HepG2 (cell line): Measurements from ENCODE around the gene PHKG2. TPM values are rescaled to one million over a fixed set of nuclear protein-coding genes. Genes with fewer than 3 reads are reported as not detected.
A peak's percentile ranks its signal among the peaks of the same experiment; 100 is the strongest.

Experiments
- CHD4 ChIP-seq: fragments of 200-600 bp; sonication (generic); IDR thresholded peaks from 2 replicates; pipeline ENCODE4 v1.7.0; 2017; ENCODE audit warnings: mild to moderate bottlenecking, low read length, borderline replicate concordance
- ESRRA ChIP-seq: sonication (generic); formaldehyde crosslinking; IDR thresholded peaks from 2 replicates; pipeline ENCODE4 v1.5.1; 2020; ENCODE audit warnings: mild to moderate bottlenecking, low read depth, missing genetic modification reagents
- GPN1 ChIP-seq: sonication (generic); formaldehyde crosslinking; IDR thresholded peaks from 2 replicates; pipeline ENCODE4 v1.5.1; 2020; ENCODE audit warnings: missing genetic modification reagents, borderline replicate concordance
- JUN ChIP-seq: sonication (generic); formaldehyde crosslinking; IDR thresholded peaks from 2 replicates; pipeline ENCODE4 v1.4.0; 2020; ENCODE audit warnings: mild to moderate bottlenecking, missing genetic modification reagents
- KLF9 ChIP-seq: IDR thresholded peaks from 2 replicates; pipeline ENCODE4 v1.6.1; 2016; ENCODE audit warnings: low read depth
- NCOA5 ChIP-seq: sonication (generic); formaldehyde crosslinking; IDR thresholded peaks from 2 replicates; pipeline ENCODE4 v1.4.0; 2020; ENCODE audit warnings: missing genetic modification reagents
- POGZ ChIP-seq: sonication (generic); formaldehyde crosslinking; IDR thresholded peaks from 2 replicates; pipeline ENCODE4 v1.4.0; 2020; ENCODE audit warnings: mild to moderate bottlenecking, missing genetic modification reagents
- PPARG ChIP-seq: conservative IDR thresholded peaks from 2 replicates; pipeline ENCODE4 v1.6.1; 2016; ENCODE audit warnings: missing biosample characterization, missing genetic modification reagents
- SMYD3 ChIP-seq: sonication (generic); formaldehyde crosslinking; IDR thresholded peaks from 2 replicates; pipeline ENCODE4 v1.8.1; 2023; ENCODE audit warnings: mild to moderate bottlenecking, missing genetic modification reagents
- SNRNP70 ChIP-seq: fragments of 200-400 bp; formaldehyde crosslinking; IDR thresholded peaks from 2 replicates; pipeline ENCODE4 v1.6.1; 2017; ENCODE audit warnings: mild to moderate bottlenecking, low read depth, low read length, moderate library complexity
- SPEN ChIP-seq: sonication (generic); formaldehyde crosslinking; IDR thresholded peaks from 2 replicates; pipeline ENCODE4 v1.5.1; 2020; ENCODE audit warnings: low read depth, mild to moderate bottlenecking, missing genetic modification reagents
- THAP11 ChIP-seq: IDR thresholded peaks from 2 replicates; pipeline ENCODE4 v1.6.1; 2016; ENCODE audit warnings: missing biosample characterization, missing genetic modification reagents
- XBP1 ChIP-seq: sonication (generic); formaldehyde crosslinking; IDR thresholded peaks from 2 replicates; pipeline ENCODE4 v1.5.0; 2020; ENCODE audit warnings: missing genetic modification reagents
- ZNF292 ChIP-seq: sonication (generic); formaldehyde crosslinking; IDR thresholded peaks from 2 replicates; pipeline ENCODE4 v1.8.1; 2022; ENCODE audit warnings: mild to moderate bottlenecking, low read depth, missing genetic modification reagents, borderline replicate concordance
- ZNF337 ChIP-seq: sonication (generic); formaldehyde crosslinking; IDR thresholded peaks from 2 replicates; pipeline ENCODE4 v1.5.1; 2020; ENCODE audit warnings: missing genetic modification reagents, low read depth, mild to moderate bottlenecking, borderline replicate concordance
- ZNF343 ChIP-seq: sonication (generic); formaldehyde crosslinking; IDR thresholded peaks from 2 replicates; pipeline ENCODE4 v1.4.0; 2020; ENCODE audit warnings: mild to moderate bottlenecking, missing genetic modification reagents
- ZNF780A ChIP-seq: sonication (generic); formaldehyde crosslinking; IDR thresholded peaks from 2 replicates; pipeline ENCODE4 v1.8.0; 2022; ENCODE audit warnings: mild to moderate bottlenecking, missing genetic modification reagents, moderate library complexity
- ZNF792 ChIP-seq: IDR thresholded peaks from 2 replicates; pipeline ENCODE4 v1.6.1; 2016
- polyA plus RNA-seq, 8 experiments: library from polyadenylated mRNA; depleted of rRNA in 3 of 8; stranded (reverse) in 7 of 8; unstranded in 1 of 8; fragments of >200 nt; fragmentation: Illumina TruSeq in 4 of 8; extraction: Trizol in 4 of 8; gene quantifications; 2 replicates each; pipeline versions ENCODE4 v1.2.1 to v1.2.3, GENCODE V29; 2011 to 2016; ENCODE audit warnings: low read depth in 4 of 8, missing spikeins in 1 of 8, mixed read lengths in 1 of 8; ENCODE audit not compliant: insufficient read depth in 1 of 8
- total RNA-seq, 5 experiments: library from RNA; depleted of rRNA; stranded (reverse); fragments of >200 nt; fragmentation: Illumina TruSeq; extraction: Trizol; gene quantifications; 2 replicates each; pipeline ENCODE4 v1.2.3, GENCODE V29; 2016; ENCODE audit warnings: low read depth in 1 of 5
- TF ChIP-seq, protein P1 (sequence below): sonication (generic); formaldehyde crosslinking; IDR thresholded peaks from 2 replicates; pipeline ENCODE4 v1.4.0; 2020; ENCODE audit warnings: missing genetic modification reagents, mild to moderate bottlenecking, borderline replicate concordance
- TF ChIP-seq, protein P2 (sequence below): sonication (generic); formaldehyde crosslinking; IDR thresholded peaks from 2 replicates; pipeline ENCODE4 v1.4.0; 2020; ENCODE audit warnings: missing genetic modification reagents
- TF ChIP-seq, protein P3 (sequence below): IDR thresholded peaks from 2 replicates; pipeline ENCODE4 v1.6.1; 2016; ENCODE audit warnings: low read depth, borderline replicate concordance

Gene PHKG2
- total and polyA plus RNA-seq, 2 of the 13 experiments (the other 11 are each of a cell fraction or from before 2014, with no cell fraction given): 37.4 to 42.1 TPM

DNA sequence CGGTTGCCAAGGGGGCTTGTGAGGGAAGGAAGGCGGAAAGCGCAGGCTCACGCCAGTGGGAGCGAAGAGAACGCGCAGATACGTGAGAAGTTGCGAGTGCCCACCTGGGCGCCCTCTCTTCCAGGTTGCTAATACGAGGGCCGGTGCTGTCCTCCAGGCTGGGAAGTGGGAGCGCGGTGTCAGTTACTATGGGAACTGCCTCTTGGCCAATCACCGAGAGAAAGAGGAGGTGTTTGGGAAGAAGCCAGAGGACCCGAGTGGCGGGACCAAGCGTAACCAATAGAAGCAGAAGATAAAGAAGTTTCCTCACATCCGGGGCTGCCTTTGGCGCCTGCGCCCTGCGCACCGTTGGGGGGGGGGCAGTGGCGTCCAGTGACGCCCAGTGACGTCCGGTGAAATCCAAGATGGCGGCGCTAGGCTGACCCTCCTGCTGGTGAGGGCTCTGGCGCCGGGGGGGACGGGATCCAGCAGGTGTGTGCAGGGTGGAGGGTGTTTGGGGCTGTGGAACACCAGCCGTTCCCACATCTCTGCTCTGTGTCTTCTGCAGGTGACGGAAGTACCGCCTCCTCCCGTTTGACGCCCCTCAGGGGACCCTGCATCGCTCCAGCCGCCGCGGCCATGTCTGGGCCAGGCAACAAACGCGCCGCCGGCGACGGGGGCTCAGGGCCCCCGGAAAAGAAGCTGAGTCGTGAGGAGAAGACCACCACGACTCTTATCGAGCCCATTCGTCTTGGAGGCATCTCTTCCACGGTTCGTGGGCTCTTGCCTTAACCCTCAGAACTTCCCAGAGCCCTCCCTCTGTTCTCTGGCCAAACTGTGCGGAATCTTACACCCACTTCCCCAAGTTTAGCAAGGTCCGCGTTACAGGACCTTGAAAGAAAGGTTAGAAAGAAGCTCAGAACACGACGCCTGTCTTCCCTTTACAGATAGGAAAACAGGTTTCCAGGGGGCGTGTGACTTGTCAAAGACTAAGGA, 14.0 kb downstream of the PHKG2 start, which contains the start of the genes CFAP119 and RNF40 (continued):
- no peak for TF ChIP-seq POGZ (CRISPR knock-in tag)
- TF ChIP-seq, protein P1, sequence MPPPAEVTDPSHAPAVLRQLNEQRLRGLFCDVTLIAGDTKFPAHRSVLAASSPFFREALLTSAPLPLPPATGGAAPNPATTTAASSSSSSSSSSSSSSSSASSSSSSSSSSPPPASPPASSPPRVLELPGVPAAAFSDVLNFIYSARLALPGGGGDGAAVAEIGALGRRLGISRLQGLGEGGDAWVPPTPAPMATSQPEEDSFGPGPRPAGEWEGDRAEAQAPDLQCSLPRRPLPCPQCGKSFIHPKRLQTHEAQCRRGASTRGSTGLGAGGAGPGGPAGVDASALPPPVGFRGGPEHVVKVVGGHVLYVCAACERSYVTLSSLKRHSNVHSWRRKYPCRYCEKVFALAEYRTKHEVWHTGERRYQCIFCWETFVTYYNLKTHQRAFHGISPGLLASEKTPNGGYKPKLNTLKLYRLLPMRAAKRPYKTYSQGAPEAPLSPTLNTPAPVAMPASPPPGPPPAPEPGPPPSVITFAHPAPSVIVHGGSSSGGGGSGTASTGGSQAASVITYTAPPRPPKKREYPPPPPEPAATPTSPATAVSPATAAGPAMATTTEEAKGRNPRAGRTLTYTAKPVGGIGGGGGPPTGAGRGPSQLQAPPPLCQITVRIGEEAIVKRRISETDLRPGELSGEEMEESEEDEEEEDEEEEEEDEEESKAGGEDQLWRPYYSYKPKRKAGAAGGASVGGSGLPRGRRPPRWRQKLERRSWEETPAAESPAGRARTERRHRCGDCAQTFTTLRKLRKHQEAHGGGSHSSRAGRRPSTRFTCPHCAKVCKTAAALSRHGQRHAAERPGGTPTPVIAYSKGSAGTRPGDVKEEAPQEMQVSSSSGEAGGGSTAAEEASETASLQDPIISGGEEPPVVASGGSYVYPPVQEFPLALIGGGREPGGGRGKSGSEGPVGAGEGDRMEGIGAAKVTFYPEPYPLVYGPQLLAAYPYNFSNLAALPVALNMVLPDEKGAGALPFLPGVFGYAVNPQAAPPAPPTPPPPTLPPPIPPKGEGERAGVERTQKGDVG (CRISPR knock-in tag): no peak
- no peak for TF ChIP-seq ESRRA
- no peak for TF ChIP-seq SNRNP70
- TF ChIP-seq ZNF792 (CRISPR knock-in tag): no peak; the same call in 1 of the 2 replicates
- TF ChIP-seq GPN1 (CRISPR knock-in tag): no peak
- TF ChIP-seq XBP1 (CRISPR knock-in tag): no peak
- TF ChIP-seq, protein P2, sequence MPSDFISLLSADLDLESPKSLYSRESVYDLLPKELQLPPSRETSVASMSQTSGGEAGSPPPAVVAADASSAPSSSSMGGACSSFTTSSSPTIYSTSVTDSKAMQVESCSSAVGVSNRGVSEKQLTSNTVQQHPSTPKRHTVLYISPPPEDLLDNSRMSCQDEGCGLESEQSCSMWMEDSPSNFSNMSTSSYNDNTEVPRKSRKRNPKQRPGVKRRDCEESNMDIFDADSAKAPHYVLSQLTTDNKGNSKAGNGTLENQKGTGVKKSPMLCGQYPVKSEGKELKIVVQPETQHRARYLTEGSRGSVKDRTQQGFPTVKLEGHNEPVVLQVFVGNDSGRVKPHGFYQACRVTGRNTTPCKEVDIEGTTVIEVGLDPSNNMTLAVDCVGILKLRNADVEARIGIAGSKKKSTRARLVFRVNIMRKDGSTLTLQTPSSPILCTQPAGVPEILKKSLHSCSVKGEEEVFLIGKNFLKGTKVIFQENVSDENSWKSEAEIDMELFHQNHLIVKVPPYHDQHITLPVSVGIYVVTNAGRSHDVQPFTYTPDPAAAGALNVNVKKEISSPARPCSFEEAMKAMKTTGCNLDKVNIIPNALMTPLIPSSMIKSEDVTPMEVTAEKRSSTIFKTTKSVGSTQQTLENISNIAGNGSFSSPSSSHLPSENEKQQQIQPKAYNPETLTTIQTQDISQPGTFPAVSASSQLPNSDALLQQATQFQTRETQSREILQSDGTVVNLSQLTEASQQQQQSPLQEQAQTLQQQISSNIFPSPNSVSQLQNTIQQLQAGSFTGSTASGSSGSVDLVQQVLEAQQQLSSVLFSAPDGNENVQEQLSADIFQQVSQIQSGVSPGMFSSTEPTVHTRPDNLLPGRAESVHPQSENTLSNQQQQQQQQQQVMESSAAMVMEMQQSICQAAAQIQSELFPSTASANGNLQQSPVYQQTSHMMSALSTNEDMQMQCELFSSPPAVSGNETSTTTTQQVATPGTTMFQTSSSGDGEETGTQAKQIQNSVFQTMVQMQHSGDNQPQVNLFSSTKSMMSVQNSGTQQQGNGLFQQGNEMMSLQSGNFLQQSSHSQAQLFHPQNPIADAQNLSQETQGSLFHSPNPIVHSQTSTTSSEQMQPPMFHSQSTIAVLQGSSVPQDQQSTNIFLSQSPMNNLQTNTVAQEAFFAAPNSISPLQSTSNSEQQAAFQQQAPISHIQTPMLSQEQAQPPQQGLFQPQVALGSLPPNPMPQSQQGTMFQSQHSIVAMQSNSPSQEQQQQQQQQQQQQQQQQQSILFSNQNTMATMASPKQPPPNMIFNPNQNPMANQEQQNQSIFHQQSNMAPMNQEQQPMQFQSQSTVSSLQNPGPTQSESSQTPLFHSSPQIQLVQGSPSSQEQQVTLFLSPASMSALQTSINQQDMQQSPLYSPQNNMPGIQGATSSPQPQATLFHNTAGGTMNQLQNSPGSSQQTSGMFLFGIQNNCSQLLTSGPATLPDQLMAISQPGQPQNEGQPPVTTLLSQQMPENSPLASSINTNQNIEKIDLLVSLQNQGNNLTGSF (CRISPR knock-in tag): peak; percentile 74
- no peak for TF ChIP-seq NCOA5 (CRISPR knock-in tag)
- no peak for TF ChIP-seq SMYD3
- peak; percentile 58; the same call in 1 of the 2 replicates for TF ChIP-seq JUN (CRISPR knock-in tag)
- TF ChIP-seq ZNF292: no peak
- no peak for TF ChIP-seq ZNF343 (CRISPR knock-in tag)
- peak; percentile 52; the same call in 1 of the 2 replicates for TF ChIP-seq SPEN (CRISPR knock-in tag)
- no peak for TF ChIP-seq CHD4
- TF ChIP-seq ZNF337 (CRISPR knock-in tag): no peak
- TF ChIP-seq ZNF780A (CRISPR knock-in tag): no peak; the same call in 1 of the 2 replicates
- TF ChIP-seq KLF9 (CRISPR knock-in tag): 0 out of 2 replicates have a peak, but pooled peaks have one; percentile 13
- TF ChIP-seq THAP11 (CRISPR knock-in tag): peak; percentile 93
- TF ChIP-seq, protein P3, sequence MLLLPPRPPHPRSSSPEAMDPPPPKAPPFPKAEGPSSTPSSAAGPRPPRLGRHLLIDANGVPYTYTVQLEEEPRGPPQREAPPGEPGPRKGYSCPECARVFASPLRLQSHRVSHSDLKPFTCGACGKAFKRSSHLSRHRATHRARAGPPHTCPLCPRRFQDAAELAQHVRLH (CRISPR knock-in tag): peak; percentile 78; the same call in 1 of the 2 replicates
- TF ChIP-seq PPARG (CRISPR knock-in tag): 0 out of 2 replicates have a peak, but pooled peaks have one; percentile 1
